ENCODE results near the gene ALKBH5.

- no peak for TF ChIP-seq CTCF (tag by site-specific recombination; IDR thresholded peaks at IDR 0.05)
- no peak for TF ChIP-seq ZSCAN5A (tag by site-specific recombination; IDR thresholded peaks at IDR 0.05)
- TF ChIP-seq ZNF707 (tag by site-specific recombination; IDR thresholded peaks at IDR 0.05): no peak
- no peak for TF ChIP-seq ZBTB1 (tag by site-specific recombination; IDR thresholded peaks at IDR 0.05)
- no peak for TF ChIP-seq ATF2 (tag by site-specific recombination; IDR thresholded peaks at IDR 0.05; ENCODE audit: low read depth)
- TF ChIP-seq ZNF114 (tag by site-specific recombination; IDR thresholded peaks at IDR 0.05): no peak
- peak; percentile 76 for TF ChIP-seq SP2 (tag by site-specific recombination; IDR thresholded peaks at IDR 0.05)
- no peak for TF ChIP-seq REST (tag by site-specific recombination; IDR thresholded peaks at IDR 0.05)
Measured at GRCh38 chr17:18158022-18158600, 25.5 kb upstream of the ALKBH5 start.

All from HEK293 (cell line).